Measurements from ENCODE around the gene SYNRG. TPM values are rescaled to one million over a fixed set of nuclear protein-coding genes. Genes with fewer than 3 reads are reported as not detected.

The SYNRG gene
- total and polyA plus RNA-seq, 2 donors (not counting 3 experiments of a cell fraction or from before 2014, with no cell fraction given), result 15.3 to 42.2 TPM

- Histone ChIP-seq H3K27ac (ENCODE audit: insufficient read depth, low read depth, low read length) (no peak overlapping the region), H3K9me3 (replicated peaks; ENCODE audit: control insufficient read depth, insufficient read depth, low read length) (no peaks in the 10 kb centered on the region), H3K36me3 (ENCODE audit: control insufficient read depth in 2 of 2, extremely low read depth in 1 of 2, insufficient read depth in 2 of 2, low read length in 2 of 2) (peaks cover 14 to 18% of the 10 kb centered on the region in 2 experiments), H3K4me3 (replicated peaks in 1 of 3; ENCODE audit: insufficient read depth in 1 of 3, low read depth in 1 of 3, low read length in 3 of 3) (no peak overlapping the region), H2AFZ (ENCODE audit: low read depth, low read length) (no peak overlapping the region), H4K20me1 (replicated peaks; ENCODE audit: control insufficient read depth, extremely low read depth, insufficient read depth, low read length) (peaks cover 2% of the 10 kb centered on the region), H3K4me2 (ENCODE audit: insufficient read depth, low read length) (no peak overlapping the region), H3K9ac (replicated peaks; ENCODE audit: extremely low read depth, insufficient read depth, low read length) (no peak overlapping the region), H3K4me1 (ENCODE audit: control insufficient read depth, extremely low read depth, insufficient read depth, low read length) (no peaks in the 10 kb centered on the region), H3K79me2 (ENCODE audit: control insufficient read depth, insufficient read depth, low read length) (no peaks in the 10 kb centered on the region), H3K9me1 (replicated peaks; ENCODE audit: control insufficient read depth, extremely low read depth, insufficient read depth, low read length) (no peaks in the 10 kb centered on the region), H3K27me3 (ENCODE audit: control insufficient read depth in 2 of 2, insufficient read depth in 2 of 2, low read length in 2 of 2) (no peaks in the 10 kb centered on the region)
- FAIRE-seq (no peak), DNase-seq (ENCODE audit: low read depth, low spot score) (peak; percentile 56)
- no TSS peak for BruUV-seq (replicated peaks)
- intact Hi-C loops (cut with micrococcal nuclease) (loop anchor here (1.0 to 5.0 kb wide), 6 partner anchors 27 to 289 kb away; partner anchors contain the start of gene SYNRG), dilution Hi-C loops (cut with MboI; ENCODE audit: extremely low pct_ligation_motif_present, low sequenced_read_pairs) (no loop called here)
- TF ChIP-seq CTCF (IDR thresholded peaks at IDR 0.05; ENCODE audit: extremely low read depth in 1 of 2, insufficient read depth in 1 of 2, low read depth in 1 of 2, low read length in 2 of 2) (peak; percentile 57 to 66), JUN (IDR thresholded peaks at IDR 0.05; ENCODE audit: borderline replicate concordance, insufficient read depth, insufficient read length, low read depth) (no peak)
- ChIA-PET CTCF (interaction anchor here (0.6 to 3.5 kb wide), 19 partner anchors 9 to 317 kb away, joined by 3 to 31 read pairs (median 6); partner anchors contain the start of gene SYNRG), POLR2A (no interaction called here)
Measured at GRCh38 chr17:37527249-37527851, 81.9 kb downstream of the SYNRG start.

- DNase-seq (ENCODE audit: low read depth, low spot score) (no peak), FAIRE-seq (no peak)
- H3K4me3 ChIP-seq (replicated peaks in 1 of 3; ENCODE audit: insufficient read depth in 1 of 3, low read depth in 1 of 3, low read length in 3 of 3), result no peak overlapping the region
- H3K27me3 ChIP-seq (ENCODE audit: control insufficient read depth in 2 of 2, insufficient read depth in 2 of 2, low read length in 2 of 2), result no peaks in the 10 kb centered on the region
- intact Hi-C loops (cut with micrococcal nuclease), result no loop called here
- dilution Hi-C loops (cut with MboI; ENCODE audit: extremely low pct_ligation_motif_present, low sequenced_read_pairs), result no loop called here
- no peak overlapping the region for H2AFZ ChIP-seq (ENCODE audit: low read depth, low read length)
- H3K36me3 ChIP-seq (ENCODE audit: control insufficient read depth in 2 of 2, extremely low read depth in 1 of 2, insufficient read depth in 2 of 2, low read length in 2 of 2), result peaks cover 9 to 10% of the 10 kb centered on the region in 2 experiments
- CTCF ChIA-PET, result interaction anchor here (1.3 to 1.6 kb wide), 2 partner anchors 25 to 150 kb away, joined by 3 to 5 read pairs; no protein-coding TSS in a partner anchor
- BruUV-seq (replicated peaks), result no TSS peak
- H3K9me1 ChIP-seq (replicated peaks; ENCODE audit: control insufficient read depth, extremely low read depth, insufficient read depth, low read length), result no peaks in the 10 kb centered on the region
- H3K27ac ChIP-seq (ENCODE audit: insufficient read depth, low read depth, low read length), result no peak overlapping the region
- no peaks in the 10 kb centered on the region for H3K4me1 ChIP-seq (ENCODE audit: control insufficient read depth, extremely low read depth, insufficient read depth, low read length)
- H3K9me3 ChIP-seq (replicated peaks; ENCODE audit: control insufficient read depth, insufficient read depth, low read length), result no peaks in the 10 kb centered on the region
- no peaks in the 10 kb centered on the region for H4K20me1 ChIP-seq (replicated peaks; ENCODE audit: control insufficient read depth, extremely low read depth, insufficient read depth, low read length)
- H3K9ac ChIP-seq (replicated peaks; ENCODE audit: extremely low read depth, insufficient read depth, low read length), result no peak overlapping the region
- no peaks in the 10 kb centered on the region for H3K79me2 ChIP-seq (ENCODE audit: control insufficient read depth, insufficient read depth, low read length)
- POLR2A ChIA-PET, result no interaction called here
- no peak overlapping the region for H3K4me2 ChIP-seq (ENCODE audit: insufficient read depth, low read length)
- no peak for TF ChIP-seq CTCF (IDR thresholded peaks at IDR 0.05; ENCODE audit: extremely low read depth in 1 of 2, insufficient read depth in 1 of 2, low read depth in 1 of 2, low read length in 2 of 2)
- TF ChIP-seq MYC (IDR thresholded peaks at IDR 0.05; ENCODE audit: low read depth, low read length), result no peak
- no peak for TF ChIP-seq JUN (IDR thresholded peaks at IDR 0.05; ENCODE audit: borderline replicate concordance, insufficient read depth, insufficient read length, low read depth)
- TF ChIP-seq EZH2 (IDR thresholded peaks at IDR 0.05; ENCODE audit: borderline replicate concordance, low read depth, low read length, severe bottlenecking), result no peak
- no peak for TF ChIP-seq FOS (IDR thresholded peaks at IDR 0.05; ENCODE audit: borderline replicate concordance, insufficient read depth, low read length)
- TF ChIP-seq POLR2AphosphoS5 (IDR thresholded peaks at IDR 0.05; ENCODE audit: insufficient read depth, low read depth, low read length), result no peak
- no peak for TF ChIP-seq POLR2A (IDR thresholded peaks at IDR 0.05; ENCODE audit: low read depth, low read length)
- TF ChIP-seq MAX (IDR thresholded peaks at IDR 0.05; ENCODE audit: insufficient read depth, insufficient read length), result no peak
- no peak for TF ChIP-seq GATA2 (IDR thresholded peaks at IDR 0.05; ENCODE audit: insufficient read depth, insufficient read length, low read depth, low read length)
Measured at GRCh38 chr17:37523715-37524219, 85.5 kb downstream of the SYNRG start.

All from endothelial cell of umbilical vein (primary cell).